AG04449 (cell line): Measurements from ENCODE around the gene EMP3.
"Not testable (repeated sequence)": the region's sequence is repeated elsewhere in the genome, so short reads cannot be mapped to it uniquely, and the experiment has no call there.

Experiments
- CTCF ChIA-PET: fragments of 350-600 bp; formaldehyde crosslinking; extraction: SDS; loops from one replicate; lab custom pipeline; 2021; ENCODE audit warnings: antibody characterized with exemption; lab: Yijun Ruan, JAX
- POLR2A ChIA-PET: fragments of 400-600, 350-600 bp; formaldehyde crosslinking; extraction: SDS; loops from one replicate; lab custom pipeline; 2020; ENCODE audit warnings: antibody characterized with exemption, inconsistent platforms; lab: Yijun Ruan, JAX
- DNase-seq: peaks from one replicate; pipeline ENCODE4 v3.0.0-alpha.2; 2010; ENCODE audit warnings: low read depth, low spot score
- H3K4me3 ChIP-seq: 2 replicates; pipeline ENCODE4 v1.5.1; 2011; ENCODE audit warnings: low read depth, mild to moderate bottlenecking, control low read depth, low read length
- TF ChIP-seq, protein P1 (sequence below): IDR thresholded peaks from one replicate; pipeline ENCODE4 v1.5.1; 2011; ENCODE audit warnings: mild to moderate bottlenecking, moderate library complexity, low read length, control low read depth, inconsistent platforms; ENCODE audit not compliant: insufficient read depth; ENCODE audit errors: missing control alignments

Gene EMP3

GRCh38 chr19:48368936-48369335 is 43.6 kb downstream of the EMP3 start:
- no peak for DNase-seq
- ChIA-PET CTCF (interaction anchor here (0.9 to 1.6 kb wide), 2 partner anchors 22 kb away, joined by 3 to 6 read pairs; partner anchors contain the start of gene KDELR1), POLR2A (no interaction called here)
- no peak overlapping the region for H3K4me3 ChIP-seq
- TF ChIP-seq, protein P1, sequence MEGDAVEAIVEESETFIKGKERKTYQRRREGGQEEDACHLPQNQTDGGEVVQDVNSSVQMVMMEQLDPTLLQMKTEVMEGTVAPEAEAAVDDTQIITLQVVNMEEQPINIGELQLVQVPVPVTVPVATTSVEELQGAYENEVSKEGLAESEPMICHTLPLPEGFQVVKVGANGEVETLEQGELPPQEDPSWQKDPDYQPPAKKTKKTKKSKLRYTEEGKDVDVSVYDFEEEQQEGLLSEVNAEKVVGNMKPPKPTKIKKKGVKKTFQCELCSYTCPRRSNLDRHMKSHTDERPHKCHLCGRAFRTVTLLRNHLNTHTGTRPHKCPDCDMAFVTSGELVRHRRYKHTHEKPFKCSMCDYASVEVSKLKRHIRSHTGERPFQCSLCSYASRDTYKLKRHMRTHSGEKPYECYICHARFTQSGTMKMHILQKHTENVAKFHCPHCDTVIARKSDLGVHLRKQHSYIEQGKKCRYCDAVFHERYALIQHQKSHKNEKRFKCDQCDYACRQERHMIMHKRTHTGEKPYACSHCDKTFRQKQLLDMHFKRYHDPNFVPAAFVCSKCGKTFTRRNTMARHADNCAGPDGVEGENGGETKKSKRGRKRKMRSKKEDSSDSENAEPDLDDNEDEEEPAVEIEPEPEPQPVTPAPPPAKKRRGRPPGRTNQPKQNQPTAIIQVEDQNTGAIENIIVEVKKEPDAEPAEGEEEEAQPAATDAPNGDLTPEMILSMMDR: no peak

DNA sequence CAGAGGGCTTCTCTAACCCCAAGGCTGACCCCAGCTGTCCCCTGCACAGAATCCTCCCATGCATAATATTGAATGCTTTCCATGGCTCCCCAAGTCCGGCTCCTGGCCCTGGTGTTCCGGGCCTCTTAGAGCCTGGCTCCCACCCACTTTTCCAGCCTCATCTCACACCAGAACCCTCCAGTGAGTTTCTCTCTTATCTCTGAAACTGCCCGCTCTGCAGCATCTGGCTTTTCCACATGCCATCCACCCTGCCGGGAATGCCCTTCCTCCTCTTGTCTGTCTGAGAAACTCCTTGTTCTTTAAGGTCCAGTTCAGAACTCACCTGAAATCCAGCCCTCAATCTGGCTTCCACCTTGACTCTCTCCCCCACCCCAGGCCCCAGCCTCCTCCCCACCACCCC is 45.6 kb downstream of the EMP3 start:
- ChIA-PET POLR2A (no interaction called here), CTCF (interaction anchor here (0.9 to 1.8 kb wide), 4 partner anchors 10 to 53 kb away, joined by 3 to 10 read pairs (median 4); partner anchors contain the start of gene KDELR1)

GRCh38 chr19:48371367-48371766 is 46.0 kb downstream of the EMP3 start:
- no peak for DNase-seq
- TF ChIP-seq, protein P1: no peak
- no peak overlapping the region for H3K4me3 ChIP-seq
- CTCF ChIA-PET: interaction anchor here (0.7 to 1.8 kb wide), 5 partner anchors 10 to 119 kb away, joined by 3 to 10 read pairs (median 4); partner anchors contain the start of gene KDELR1
- POLR2A ChIA-PET: no interaction called here

More for the DNA sequence above, 45.6 kb downstream of the EMP3 start:
- no peak overlapping the region for H3K4me3 ChIP-seq
- TF ChIP-seq, protein P1: no peak
- no peak for DNase-seq

DNA sequence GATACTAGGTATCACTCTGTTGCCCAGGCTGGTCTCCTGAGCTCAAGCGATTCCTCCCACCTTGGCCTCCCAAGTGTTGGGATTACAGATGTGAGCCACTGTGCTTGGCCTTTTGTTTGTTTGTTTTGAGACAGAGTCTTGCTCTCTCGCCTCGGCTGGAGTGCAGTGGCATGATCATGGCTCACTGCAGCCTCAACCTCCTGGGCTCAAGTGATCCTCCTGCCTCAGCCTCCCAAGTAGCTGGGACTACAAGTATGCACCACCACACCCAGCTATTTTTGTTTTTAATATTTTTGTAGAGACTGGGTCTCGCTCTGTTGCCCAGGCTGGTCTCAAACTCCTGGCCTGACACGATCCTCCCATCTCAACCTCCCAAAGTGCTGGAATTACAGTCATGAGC is 46.4 kb downstream of the EMP3 start:
- DNase-seq, POLR2A ChIA-PET: not testable (repeated sequence)
- CTCF ChIA-PET: interaction anchor here (0.7 to 1.8 kb wide), 5 partner anchors 10 to 119 kb away, joined by 3 to 10 read pairs (median 4); partner anchors contain the start of gene KDELR1

GRCh38 chr19:48372904-48373303 is 47.6 kb downstream of the EMP3 start:
- CTCF ChIA-PET: interaction anchor here (0.9 to 1.9 kb wide), 3 partner anchors 12 to 19 kb away, joined by 3 to 7 read pairs (median 4); partner anchors contain the start of gene KDELR1

More for the DNA sequence above, 46.4 kb downstream of the EMP3 start:
- not testable (repeated sequence) for H3K4me3 ChIP-seq

DNA sequence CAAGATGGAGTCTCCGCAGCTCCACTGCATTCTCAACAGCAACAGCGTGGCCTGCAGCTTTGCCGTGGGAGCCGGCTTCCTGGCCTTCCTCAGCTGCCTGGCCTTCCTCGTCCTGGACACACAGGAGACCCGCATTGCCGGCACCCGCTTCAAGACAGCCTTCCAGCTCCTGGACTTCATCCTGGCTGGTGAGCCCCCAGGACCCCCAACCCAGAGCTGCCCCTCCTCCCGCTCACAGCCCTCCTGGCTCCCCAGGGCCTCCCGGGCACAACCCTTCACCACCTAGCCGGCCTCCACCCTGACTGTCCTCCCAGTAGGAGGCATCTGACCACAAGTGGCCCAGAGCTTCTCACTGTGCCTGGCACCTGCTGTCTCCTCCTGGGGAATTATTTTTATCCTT is 48.2 kb downstream of the EMP3 start:
- POLR2A ChIA-PET: interaction anchor here (0.6 to 1.1 kb wide), 2 partner anchors 10 to 13 kb away, joined by 3 to 5 read pairs; partner anchors contain the start of genes SYNGR4 and TMEM143

More at GRCh38 chr19:48372904-48373303, 47.6 kb downstream of the EMP3 start:
- no peak for DNase-seq
- TF ChIP-seq, protein P1: no peak
- POLR2A ChIA-PET: interaction anchor here (0.6 to 1.1 kb wide), 2 partner anchors 9 to 14 kb away, joined by 3 to 5 read pairs; partner anchors contain the start of genes SYNGR4 and TMEM143
- no peak overlapping the region for H3K4me3 ChIP-seq

More for the DNA sequence above, 48.2 kb downstream of the EMP3 start:
- CTCF ChIA-PET: interaction anchor here (0.9 to 1.9 kb wide), 3 partner anchors 11 to 18 kb away, joined by 3 to 7 read pairs (median 4); partner anchors contain the start of gene KDELR1
- DNase-seq: no peak
- H3K4me3 ChIP-seq: no peak overlapping the region
- TF ChIP-seq, protein P1: no peak
